Ovary (tissue), 9 donors: Measurements from ENCODE around the gene ABHD17C. TPM values are rescaled to one million over a fixed set of nuclear protein-coding genes. Genes with fewer than 3 reads are reported as not detected.
A peak's percentile ranks its signal among the peaks of the same experiment; 100 is the strongest.

ENCODE experiments used
- DNase-seq, 5 donors: peaks; one replicate each; pipeline ENCODE4 v3.0.0-alpha.2; 2019 to 2020
- H3K27ac ChIP-seq, 2 donors: fragments of 200-600 bp; one replicate each; pipeline versions ENCODE4 v1.5.1 to v1.8.0; 2019 to 2022
- H3K27me3 ChIP-seq: fragments of 200-600 bp; one replicate; pipeline ENCODE4 v1.8.0; 2022
- H3K36me3 ChIP-seq: fragments of 200-600 bp; sonication (generic); one replicate; pipeline ENCODE4 v1.5.1; 2019
- H3K4me1 ChIP-seq: one replicate; pipeline ENCODE4 v1.8.1; 2013; ENCODE audit warnings: mild to moderate bottlenecking, moderate library complexity; ENCODE audit not compliant: insufficient read depth
- H3K4me3 ChIP-seq: fragments of 200-600 bp; sonication (generic); one replicate; pipeline ENCODE4 v1.5.1; 2017
- H3K9me3 ChIP-seq, 2 donors: fragments of 200-600 bp in 1 of 2; sonication (generic) in 1 of 2; one replicate each; pipeline versions ENCODE4 v1.5.1 to v1.8.1; 2013 to 2019; ENCODE audit warnings: mild to moderate bottlenecking in 1 of 2, moderate library complexity in 1 of 2
- CTCF ChIP-seq, 3 donors: fragments of 450-650 bp in 2 of 3; fragments of 200-600 bp in 1 of 3; IDR thresholded peaks; one replicate each; pipeline versions ENCODE4 v1.5.1 to v1.8.0; 2016 to 2022; ENCODE audit warnings: antibody characterized with exemption in 3 of 3, mild to moderate bottlenecking in 1 of 3
- EP300 ChIP-seq: sonication (generic); formaldehyde crosslinking; IDR thresholded peaks from one replicate; pipeline ENCODE4 v1.6.1; 2017; ENCODE audit warnings: antibody characterized with exemption
- POLR2A ChIP-seq: fragments of 450-650 bp; IDR thresholded peaks from one replicate; pipeline ENCODE4 v1.6.1; 2017; ENCODE audit warnings: antibody characterized with exemption, mild to moderate bottlenecking, moderate library complexity
- WGBS, 3 donors: extraction: QIAGEN DNeasy Blood & Tissue Kit in 1 of 3; methylation state at CpG; one replicate each; pipeline versions ENCODE4 v1.1.5 to v1.1.7; 2013 to 2017; 5-methylcytosine and 5-hydroxymethylcytosine counted together
- intact Hi-C, 4 donors: fragments of 100-400 bp; cut with DNase I; formaldehyde crosslinking; loops; one replicate each; pipeline versions ENCODE4 v1.11.0 to v1.15.1; 2022 to 2023
- polyA plus RNA-seq, 2 donors: library from polyadenylated mRNA; stranded (reverse); fragments of 200-250 nt in 1 of 2; fragments of 350-450 nt in 1 of 2; fragmentation: Illumina TruSeq in 1 of 2; extraction: RNeasy Lipid Tissue Mini Kit (QIAGEN cat#74804) in 1 of 2; gene quantifications; one replicate each; pipeline ENCODE4 v1.2.3, GENCODE V29; 2013 to 2014
- total RNA-seq, 7 donors: library from RNA; depleted of rRNA in 2 of 7; stranded (reverse); fragments of >200 nt in 2 of 7; fragmentation: NEBNext Ultra II Directional in 3 of 7; extraction: Animal tissue kit (Norgen Biotek cat#: 25700) in 3 of 7; gene quantifications; one replicate each; pipeline versions ENCODE4 v1.1.0 to v1.2.4, GENCODE V29; 2016 to 2023
- donor health status: DM: no; HTN: no; CAD: no; lungs with moderate emphysema.
- donor health status: DM: no; HTN: no; CAD: no.
- donor health status: Bipolar disorder and iron deficiency.
- donor health status: DM: yes; HTN: yes; CAD: no.
- donor health status: DM: no; HTN: no; CAD: no.
- donor health status: DM: yes; HTN: yes; CAD: no.

The ABHD17C gene
- total and polyA plus RNA-seq, 9 donors, result 1.2 to 5.6 (median 3.6) TPM

GRCh38 chr15:80773792-80774352 lies 78.8 kb downstream of the ABHD17C start:
- Histone ChIP-seq H3K4me1 (peaks cover 5% of the 10 kb centered on the region), H3K9me3 (no peaks in the 10 kb centered on the region), H3K36me3 (no peaks in the 10 kb centered on the region), H3K27me3 (no peaks in the 10 kb centered on the region), H3K4me3 (no peak overlapping the region), H3K27ac (no peak overlapping the region)
- TF ChIP-seq EP300 (no peak), CTCF (IDR thresholded peaks at IDR 0.05) (no peak), POLR2A (no peak)
- 63 to 71% (median 68%) methylated on average over 5 of the region's 5 CpGs for WGBS, 3 donors
- intact Hi-C loops, result loop anchor here in 2 of 4 donors (10.0 kb wide), 3 partner anchors 209 to 491 kb away; no protein-coding TSS in a partner anchor
- DNase-seq, result no peak

- TF ChIP-seq POLR2A (no peak), EP300 (no peak), CTCF (IDR thresholded peaks at IDR 0.05) (no peak)
- Histone ChIP-seq H3K4me3 (no peak overlapping the region), H3K27ac (no peak overlapping the region), H3K9me3 (no peaks in the 10 kb centered on the region), H3K36me3 (no peaks in the 10 kb centered on the region), H3K27me3 (no peaks in the 10 kb centered on the region), H3K4me1 (peaks cover 5% of the 10 kb centered on the region)
- 41 to 68% (median 46%) methylated on average over 1 of the region's 1 CpG for WGBS, 3 donors
- intact Hi-C loops, result loop anchor here in 2 of 4 donors (10.0 kb wide), 3 partner anchors 210 to 490 kb away; no protein-coding TSS in a partner anchor
- DNase-seq, result no peak
Measured at GRCh38 chr15:80774486-80774885, 79.4 kb downstream of the ABHD17C start.

GRCh38 chr15:80775338-80775737 lies 80.2 kb downstream of the ABHD17C start:
- no peaks in the 10 kb centered on the region for H3K9me3 ChIP-seq
- H3K4me1 ChIP-seq, result peaks cover 11% of the 10 kb centered on the region
- no peak overlapping the region for H3K27ac ChIP-seq
- TF ChIP-seq EP300 (no peak), CTCF (IDR thresholded peaks at IDR 0.05) (no peak), POLR2A (no peak)
- no peaks in the 10 kb centered on the region for H3K27me3 ChIP-seq
- no peaks in the 10 kb centered on the region for H3K36me3 ChIP-seq
- intact Hi-C loops, result loop anchor here (5.0 to 10.0 kb wide), 6 partner anchors 192 to 489 kb away; no protein-coding TSS in a partner anchor
- no peak overlapping the region for H3K4me3 ChIP-seq
- WGBS, 3 donors, result 96 to 98% (median 98%) methylated on average over 3 of the region's 3 CpGs
- DNase-seq, result no peak

GRCh38 chr15:80776420-80777045 lies 81.4 kb downstream of the ABHD17C start:
- WGBS, 3 donors, result 32 to 35% (median 32%) methylated on average over 5 of the region's 5 CpGs
- intact Hi-C loops, result loop anchor here (5.0 to 10.0 kb wide), 6 partner anchors 191 to 488 kb away; no protein-coding TSS in a partner anchor
- Histone ChIP-seq H3K27me3 (no peaks in the 10 kb centered on the region), H3K27ac (no peak overlapping the region), H3K4me3 (no peak overlapping the region), H3K36me3 (no peaks in the 10 kb centered on the region), H3K4me1 (peaks cover 15% of the 10 kb centered on the region), H3K9me3 (no peaks in the 10 kb centered on the region)
- no peak for TF ChIP-seq EP300
- TF ChIP-seq CTCF (IDR thresholded peaks at IDR 0.05), result peak; percentile 54 to 59 (median 56)
- TF ChIP-seq POLR2A, result no peak
- peak; percentile 62 to 69 (median 65) for DNase-seq
